Cardiac muscle cell (in vitro differentiated cells and primary cell): ENCODE data around the gene P2RX4. TPM values are rescaled to one million over a fixed set of nuclear protein-coding genes. Genes with fewer than 3 reads are reported as not detected.

ENCODE experiments used
- DNase-seq, 2 donors: peaks; one replicate each; pipeline versions ENCODE4 v3.0.0 to v3.0.0-alpha.2; 2010 to 2017; ENCODE audit warnings: low read depth in 1 of 2, low spot score in 1 of 2
- H3K27ac ChIP-seq: fragments of 200-600 bp; sonication (generic); 2 replicates; pipeline ENCODE4 v1.5.1; 2016
- H3K27me3 ChIP-seq: fragments of 200-600 bp; sonication (generic); 2 replicates; pipeline ENCODE4 v1.6.0; 2016; ENCODE audit warnings: control low read depth
- H3K36me3 ChIP-seq: fragments of 200-600 bp; sonication (generic); 2 replicates; pipeline ENCODE4 v1.5.1; 2016; ENCODE audit warnings: control low read depth
- H3K4me1 ChIP-seq: fragments of 200-600 bp; sonication (generic); 2 replicates; pipeline ENCODE4 v1.8.1; 2017; ENCODE audit warnings: low read depth, mild to moderate bottlenecking, mixed run types
- H3K4me3 ChIP-seq: fragments of 200-600 bp; sonication (generic); 2 replicates; pipeline ENCODE4 v1.5.1; 2016; ENCODE audit warnings: mild to moderate bottlenecking
- H3K9me3 ChIP-seq: fragments of 200-600 bp; sonication (generic); 2 replicates; pipeline ENCODE4 v1.5.1; 2017; ENCODE audit warnings: low read depth, mild to moderate bottlenecking, control low read depth
- CTCF ChIP-seq: IDR thresholded peaks from 2 replicates; pipeline ENCODE4 v1.5.1; 2012; ENCODE audit warnings: low read depth, mild to moderate bottlenecking, low read length
- polyA plus RNA-seq: library from polyadenylated mRNA; unstranded; fragments of >200 nt; fragmentation: Nextera tagmentation; extraction: Ambion mirVana; gene quantifications from 2 replicates; pipeline ENCODE4 v1.2.1, GENCODE V29; 2016
- total RNA-seq: library from RNA; depleted of rRNA; stranded (reverse); fragments of >200 nt; gene quantifications from 2 replicates; pipeline ENCODE4 v1.2.3, GENCODE V29; 2016

P2RX4 gene
- total and polyA plus RNA-seq, 2 experiments from 2014 or later: 19.4 to 38.2 TPM

- H3K9me3 ChIP-seq: no peaks in the 10 kb centered on the region
- no peak overlapping the region for H3K27ac ChIP-seq
- DNase-seq: no peak
- TF ChIP-seq CTCF: no peak
- H3K4me1 ChIP-seq: peaks cover 5% of the 10 kb centered on the region
- H3K4me3 ChIP-seq: no peak overlapping the region
- H3K36me3 ChIP-seq: no peaks in the 10 kb centered on the region
- no peaks in the 10 kb centered on the region for H3K27me3 ChIP-seq
Observed at GRCh38 chr12:121218588-121219352, 8.8 kb downstream of the P2RX4 start.

GRCh38 chr12:121219353-121219986 lies 9.5 kb downstream of the P2RX4 start:
- no peak for TF ChIP-seq CTCF

GRCh38 chr12:121222847-121223246 lies 12.9 kb downstream of the P2RX4 start:
- Histone ChIP-seq H3K4me3 (no peak overlapping the region), H3K27me3 (no peaks in the 10 kb centered on the region), H3K4me1 (no peaks in the 10 kb centered on the region), H3K27ac (no peak overlapping the region), H3K9me3 (no peaks in the 10 kb centered on the region), H3K36me3 (peaks cover 2% of the 10 kb centered on the region)
- TF ChIP-seq CTCF: no peak
- DNase-seq: no peak

More at GRCh38 chr12:121219353-121219986, 9.5 kb downstream of the P2RX4 start:
- no peaks in the 10 kb centered on the region for H3K36me3 ChIP-seq
- no peaks in the 10 kb centered on the region for H3K9me3 ChIP-seq
- DNase-seq: no peak
- H3K27ac ChIP-seq: no peak overlapping the region
- H3K27me3 ChIP-seq: no peaks in the 10 kb centered on the region
- peaks cover 5% of the 10 kb centered on the region for H3K4me1 ChIP-seq
- no peak overlapping the region for H3K4me3 ChIP-seq

- Histone ChIP-seq H3K4me3 (no peak overlapping the region), H3K9me3 (no peaks in the 10 kb centered on the region), H3K4me1 (no peaks in the 10 kb centered on the region), H3K36me3 (peaks cover 2% of the 10 kb centered on the region), H3K27me3 (no peaks in the 10 kb centered on the region), H3K27ac (no peak overlapping the region)
- DNase-seq: no peak
- no peak for TF ChIP-seq CTCF
Observed at GRCh38 chr12:121223292-121224285, 13.7 kb downstream of the P2RX4 start.

GRCh38 chr12:121224591-121224990 lies 14.7 kb downstream of the P2RX4 start:
- Histone ChIP-seq H3K4me1 (no peaks in the 10 kb centered on the region), H3K27ac (no peak overlapping the region), H3K4me3 (no peak overlapping the region), H3K9me3 (no peaks in the 10 kb centered on the region), H3K27me3 (no peaks in the 10 kb centered on the region), H3K36me3 (peaks cover 2% of the 10 kb centered on the region)
- no peak for DNase-seq
- no peak for TF ChIP-seq CTCF
